ENCODE measurements around the gene CYP4F22. TPM values are rescaled to one million over a fixed set of nuclear protein-coding genes. Genes with fewer than 3 reads are reported as not detected.
"Not testable (repeated sequence)": the region's sequence is repeated elsewhere in the genome, so short reads cannot be mapped to it uniquely, and the experiment has no call there.

The CYP4F22 gene
- total RNA-seq, 1 donor from 2014 or later, result not detected

- no peak for DNase-seq
- Mint-ChIP-seq H3K36me3 (ENCODE audit: unreplicated experiment) (no peaks in the 10 kb centered on the region), H3K27me3 (ENCODE audit: unreplicated experiment) (peaks cover 5% of the 10 kb centered on the region), H3K27ac (ENCODE audit: unreplicated experiment) (no peak overlapping the region), H3K4me1 (ENCODE audit: low read depth, unreplicated experiment) (no peaks in the 10 kb centered on the region), H3K9me3 (ENCODE audit: unreplicated experiment) (peaks cover 3% of the 10 kb centered on the region), H3K4me3 (ENCODE audit: unreplicated experiment) (no peak overlapping the region)
- TF ChIP-seq CTCF (IDR thresholded peaks at IDR 0.05; ENCODE audit: partially characterized antibody, unreplicated experiment), result no peak
Observed at GRCh38 chr19:15527705-15528104, 19.4 kb downstream of the CYP4F22 start.

GRCh38 chr19:15529774-15530372 is 21.5 kb downstream of the CYP4F22 start:
- Mint-ChIP-seq H3K4me3 (ENCODE audit: unreplicated experiment) (no peak overlapping the region), H3K9me3 (ENCODE audit: unreplicated experiment) (peaks cover 3% of the 10 kb centered on the region), H3K36me3 (ENCODE audit: unreplicated experiment) (no peaks in the 10 kb centered on the region), H3K4me1 (ENCODE audit: low read depth, unreplicated experiment) (no peaks in the 10 kb centered on the region), H3K27ac (ENCODE audit: unreplicated experiment) (no peak overlapping the region), H3K27me3 (ENCODE audit: unreplicated experiment) (peaks cover 4% of the 10 kb centered on the region)
- no peak for DNase-seq
- TF ChIP-seq CTCF (IDR thresholded peaks at IDR 0.05; ENCODE audit: partially characterized antibody, unreplicated experiment), result no peak

GRCh38 chr19:15532779-15533521 is 24.6 kb downstream of the CYP4F22 start:
- no peak for DNase-seq
- Mint-ChIP-seq H3K27me3 (ENCODE audit: unreplicated experiment) (peaks cover 2% of the 10 kb centered on the region), H3K4me3 (ENCODE audit: unreplicated experiment) (no peak overlapping the region), H3K36me3 (ENCODE audit: unreplicated experiment) (no peaks in the 10 kb centered on the region), H3K4me1 (ENCODE audit: low read depth, unreplicated experiment) (no peaks in the 10 kb centered on the region), H3K9me3 (ENCODE audit: unreplicated experiment) (peaks cover 5% of the 10 kb centered on the region), H3K27ac (ENCODE audit: unreplicated experiment) (no peak overlapping the region)
- no peak for TF ChIP-seq CTCF (IDR thresholded peaks at IDR 0.05; ENCODE audit: partially characterized antibody, unreplicated experiment)

GRCh38 chr19:15533522-15533830 is 25.2 kb downstream of the CYP4F22 start:
- not testable (repeated sequence) for DNase-seq; H3K4me3 Mint-ChIP-seq (ENCODE audit: unreplicated experiment); H3K9me3 Mint-ChIP-seq (ENCODE audit: unreplicated experiment); H3K27ac Mint-ChIP-seq (ENCODE audit: unreplicated experiment); H3K27me3 Mint-ChIP-seq (ENCODE audit: unreplicated experiment); H3K4me1 Mint-ChIP-seq (ENCODE audit: low read depth, unreplicated experiment); H3K36me3 Mint-ChIP-seq (ENCODE audit: unreplicated experiment)

- no peak for TF ChIP-seq CTCF (IDR thresholded peaks at IDR 0.05; ENCODE audit: partially characterized antibody, unreplicated experiment)
Observed at GRCh38 chr19:15534957-15535864, 26.9 kb downstream of the CYP4F22 start.

More at GRCh38 chr19:15534957-15535864, 26.9 kb downstream of the CYP4F22 start:
- H3K27ac Mint-ChIP-seq (ENCODE audit: unreplicated experiment), result no peak overlapping the region
- no peaks in the 10 kb centered on the region for H3K36me3 Mint-ChIP-seq (ENCODE audit: unreplicated experiment)
- peaks cover 2% of the 10 kb centered on the region for H3K9me3 Mint-ChIP-seq (ENCODE audit: unreplicated experiment)
- H3K27me3 Mint-ChIP-seq (ENCODE audit: unreplicated experiment), result peaks cover 2% of the 10 kb centered on the region
- H3K4me1 Mint-ChIP-seq (ENCODE audit: low read depth, unreplicated experiment), result no peaks in the 10 kb centered on the region
- no peak overlapping the region for H3K4me3 Mint-ChIP-seq (ENCODE audit: unreplicated experiment)
- no peak for DNase-seq
